ENCODE measurements around the gene NCK1. TPM values are rescaled to one million over a fixed set of nuclear protein-coding genes. Genes with fewer than 3 reads are reported as not detected.
A peak's percentile ranks its signal among the peaks of the same experiment; 100 is the strongest.

The NCK1 gene
- total RNA-seq, 3 donors from 2014 or later, result 25.7 to 31.2 (median 30.0) TPM

- DNase-seq (no peak), ATAC-seq (no peak)
- peaks cover 22% of the 10 kb centered on the region for H3K36me3 Mint-ChIP-seq (ENCODE audit: insufficient read depth)
- H3K9me3 Mint-ChIP-seq, result peaks cover 4% of the 10 kb centered on the region
- no peak overlapping the region for H3K4me3 Mint-ChIP-seq
- H3K4me1 Mint-ChIP-seq (ENCODE audit: low read depth), result peaks cover 76% of the 10 kb centered on the region
- H3K27me3 Mint-ChIP-seq (ENCODE audit: low read depth), result no peaks in the 10 kb centered on the region
Measured at GRCh38 chr3:136908297-136908696, 46.3 kb downstream of the NCK1 start.

GRCh38 chr3:136909187-136909586 lies 47.2 kb downstream of the NCK1 start:
- H3K36me3 Mint-ChIP-seq (ENCODE audit: insufficient read depth), result peaks cover 20% of the 10 kb centered on the region
- ATAC-seq (no peak), DNase-seq (no peak)
- no peaks in the 10 kb centered on the region for H3K27me3 Mint-ChIP-seq (ENCODE audit: low read depth)
- H3K4me1 Mint-ChIP-seq (ENCODE audit: low read depth), result peaks cover 83% of the 10 kb centered on the region
- H3K4me3 Mint-ChIP-seq, result no peak overlapping the region
- no peaks in the 10 kb centered on the region for H3K9me3 Mint-ChIP-seq

- H3K4me1 Mint-ChIP-seq (ENCODE audit: low read depth), result peaks cover 87% of the 10 kb centered on the region
- DNase-seq (no peak), ATAC-seq (no peak)
- H3K27me3 Mint-ChIP-seq (ENCODE audit: low read depth), result no peaks in the 10 kb centered on the region
- H3K36me3 Mint-ChIP-seq (ENCODE audit: insufficient read depth), result peaks cover 24% of the 10 kb centered on the region
- peak overlapping the region; percentile 6 for H3K4me3 Mint-ChIP-seq
- no peaks in the 10 kb centered on the region for H3K9me3 Mint-ChIP-seq
Measured at GRCh38 chr3:136910697-136911096, 48.7 kb downstream of the NCK1 start.

GRCh38 chr3:136913168-136913567 lies 51.2 kb downstream of the NCK1 start:
- Mint-ChIP-seq H3K4me3 (no peak overlapping the region), H3K9me3 (no peaks in the 10 kb centered on the region), H3K4me1 (ENCODE audit: low read depth) (peaks cover 85% of the 10 kb centered on the region), H3K36me3 (ENCODE audit: insufficient read depth) (peaks cover 22% of the 10 kb centered on the region), H3K27me3 (ENCODE audit: low read depth) (no peaks in the 10 kb centered on the region)
- ATAC-seq (no peak), DNase-seq (no peak)

GRCh38 chr3:136914739-136915138 lies 52.7 kb downstream of the NCK1 start:
- Mint-ChIP-seq H3K9me3 (no peaks in the 10 kb centered on the region), H3K4me3 (no peak overlapping the region), H3K27me3 (ENCODE audit: low read depth) (no peaks in the 10 kb centered on the region), H3K4me1 (ENCODE audit: low read depth) (peaks cover 85% of the 10 kb centered on the region), H3K36me3 (ENCODE audit: insufficient read depth) (peaks cover 22% of the 10 kb centered on the region)
- ATAC-seq (no peak), DNase-seq (no peak)

GRCh38 chr3:136916223-136916622 lies 54.2 kb downstream of the NCK1 start:
- Mint-ChIP-seq H3K36me3 (ENCODE audit: insufficient read depth) (peaks cover 18% of the 10 kb centered on the region), H3K9me3 (no peaks in the 10 kb centered on the region), H3K4me1 (ENCODE audit: low read depth) (peaks cover 85% of the 10 kb centered on the region), H3K27me3 (ENCODE audit: low read depth) (no peaks in the 10 kb centered on the region), H3K4me3 (no peak overlapping the region)
- DNase-seq, result no peak
- ATAC-seq, result no peak

- ATAC-seq, result peak; percentile 84 to 87
- no peak for DNase-seq
- peak overlapping the region; percentile 55 for H3K4me3 Mint-ChIP-seq
Measured at GRCh38 chr3:136919799-136920580, 58.0 kb downstream of the NCK1 start.

GRCh38 chr3:136920904-136921611 lies 59.0 kb downstream of the NCK1 start:
- Mint-ChIP-seq H3K9me3 (no peaks in the 10 kb centered on the region), H3K27me3 (ENCODE audit: low read depth) (no peaks in the 10 kb centered on the region), H3K36me3 (ENCODE audit: insufficient read depth) (peaks cover 5% of the 10 kb centered on the region), H3K4me1 (ENCODE audit: low read depth) (peaks cover 80% of the 10 kb centered on the region), H3K4me3 (peak overlapping the region; percentile 74)
- DNase-seq (no peak), ATAC-seq (no peak)

More at GRCh38 chr3:136919799-136920580, 58.0 kb downstream of the NCK1 start:
- H3K4me1 Mint-ChIP-seq (ENCODE audit: low read depth), result peaks cover 82% of the 10 kb centered on the region
- no peaks in the 10 kb centered on the region for H3K9me3 Mint-ChIP-seq
- no peaks in the 10 kb centered on the region for H3K27me3 Mint-ChIP-seq (ENCODE audit: low read depth)
- H3K36me3 Mint-ChIP-seq (ENCODE audit: insufficient read depth), result peaks cover 10% of the 10 kb centered on the region

GRCh38 chr3:136925425-136926190 lies 63.6 kb downstream of the NCK1 start:
- DNase-seq (no peak), ATAC-seq (no peak)
- Mint-ChIP-seq H3K27me3 (ENCODE audit: low read depth) (no peaks in the 10 kb centered on the region), H3K4me3 (no peak overlapping the region), H3K9me3 (no peaks in the 10 kb centered on the region), H3K4me1 (ENCODE audit: low read depth) (peaks cover 60% of the 10 kb centered on the region), H3K36me3 (ENCODE audit: insufficient read depth) (peaks cover 19% of the 10 kb centered on the region)

GRCh38 chr3:136928240-136928639 lies 66.2 kb downstream of the NCK1 start:
- peak; percentile 23 to 63 for ATAC-seq
- no peak overlapping the region for H3K4me3 Mint-ChIP-seq
- H3K36me3 Mint-ChIP-seq (ENCODE audit: insufficient read depth), result peaks cover 19% of the 10 kb centered on the region
- peaks cover 56% of the 10 kb centered on the region for H3K4me1 Mint-ChIP-seq (ENCODE audit: low read depth)
- DNase-seq, result no peak
- no peaks in the 10 kb centered on the region for H3K9me3 Mint-ChIP-seq
- no peaks in the 10 kb centered on the region for H3K27me3 Mint-ChIP-seq (ENCODE audit: low read depth)

GRCh38 chr3:136929977-136930670 lies 68.1 kb downstream of the NCK1 start:
- no peaks in the 10 kb centered on the region for H3K9me3 Mint-ChIP-seq
- no peaks in the 10 kb centered on the region for H3K27me3 Mint-ChIP-seq (ENCODE audit: low read depth)
- H3K4me1 Mint-ChIP-seq (ENCODE audit: low read depth), result peaks cover 59% of the 10 kb centered on the region
- ATAC-seq (no peak), DNase-seq (no peak)
- H3K4me3 Mint-ChIP-seq, result no peak overlapping the region
- peaks cover 30% of the 10 kb centered on the region for H3K36me3 Mint-ChIP-seq (ENCODE audit: insufficient read depth)

- no peaks in the 10 kb centered on the region for H3K9me3 Mint-ChIP-seq
- no peak overlapping the region for H3K4me3 Mint-ChIP-seq
- H3K36me3 Mint-ChIP-seq (ENCODE audit: insufficient read depth), result peaks cover 38% of the 10 kb centered on the region
- H3K4me1 Mint-ChIP-seq (ENCODE audit: low read depth), result peaks cover 58% of the 10 kb centered on the region
- ATAC-seq, result no peak
- no peak for DNase-seq
- no peaks in the 10 kb centered on the region for H3K27me3 Mint-ChIP-seq (ENCODE audit: low read depth)
Measured at GRCh38 chr3:136931606-136932005, 69.6 kb downstream of the NCK1 start.

- Mint-ChIP-seq H3K4me3 (no peak overlapping the region), H3K36me3 (ENCODE audit: insufficient read depth) (peaks cover 41% of the 10 kb centered on the region), H3K27me3 (ENCODE audit: low read depth) (no peaks in the 10 kb centered on the region), H3K4me1 (ENCODE audit: low read depth) (peaks cover 60% of the 10 kb centered on the region), H3K9me3 (no peaks in the 10 kb centered on the region)
- no peak for DNase-seq
- peak; percentile 25 to 55 for ATAC-seq
Measured at GRCh38 chr3:136932523-136932922, 70.5 kb downstream of the NCK1 start.
